ENCODE data around the gene RNH1. TPM values are rescaled to one million over a fixed set of nuclear protein-coding genes. Genes with fewer than 3 reads are reported as not detected.
"Not testable (repeated sequence)": the region's sequence is repeated elsewhere in the genome, so short reads cannot be mapped to it uniquely, and the experiment has no call there.

The RNH1 gene
- total RNA-seq, 2 experiments from 2014 or later = 94.7 to 97.2 TPM

GRCh38 chr11:531919-532526 lies 25.0 kb upstream of the RNH1 start:
- Mint-ChIP-seq H3K27me3 (no peaks in the 10 kb centered on the region), H3K36me3 (peaks cover 2% of the 10 kb centered on the region), H3K27ac (no peak overlapping the region), H3K9me3 (no peaks in the 10 kb centered on the region), H3K4me1 (peaks cover 7% of the 10 kb centered on the region), H3K4me3 (no peak overlapping the region)
- no peak for DNase-seq

- Mint-ChIP-seq H3K4me3 (no peak overlapping the region), H3K4me1 (peaks cover 4% of the 10 kb centered on the region), H3K9me3 (no peaks in the 10 kb centered on the region), H3K27ac (no peak overlapping the region), H3K27me3 (no peaks in the 10 kb centered on the region), H3K36me3 (peaks cover 2% of the 10 kb centered on the region)
- no peak for DNase-seq
Observed at GRCh38 chr11:530960-531831, 24.2 kb upstream of the RNH1 start.

- DNase-seq = no peak
- Mint-ChIP-seq H3K4me3 (no peak overlapping the region), H3K9me3 (no peaks in the 10 kb centered on the region), H3K27me3 (no peaks in the 10 kb centered on the region), H3K27ac (no peak overlapping the region), H3K36me3 (peaks cover 2% of the 10 kb centered on the region), H3K4me1 (peaks cover 2% of the 10 kb centered on the region)
Observed at GRCh38 chr11:529728-530411, 22.8 kb upstream of the RNH1 start.

- DNase-seq = no peak
- H3K4me1 Mint-ChIP-seq = peaks cover under 1% of the 10 kb centered on the region
- H3K27me3 Mint-ChIP-seq = no peaks in the 10 kb centered on the region
- H3K36me3 Mint-ChIP-seq = peaks cover 2% of the 10 kb centered on the region
- no peaks in the 10 kb centered on the region for H3K9me3 Mint-ChIP-seq
- H3K4me3 Mint-ChIP-seq = no peak overlapping the region
- no peak overlapping the region for H3K27ac Mint-ChIP-seq
Observed at GRCh38 chr11:528815-529727, 22.0 kb upstream of the RNH1 start.

GRCh38 chr11:528166-528814 lies 21.2 kb upstream of the RNH1 start:
- H3K27me3 Mint-ChIP-seq = no peaks in the 10 kb centered on the region
- H3K9me3 Mint-ChIP-seq = no peaks in the 10 kb centered on the region
- peaks cover 5% of the 10 kb centered on the region for H3K36me3 Mint-ChIP-seq
- no peaks in the 10 kb centered on the region for H3K4me1 Mint-ChIP-seq
- no peak for DNase-seq
- H3K4me3 Mint-ChIP-seq = no peak overlapping the region
- H3K27ac Mint-ChIP-seq = no peak overlapping the region

- H3K27ac Mint-ChIP-seq = no peak overlapping the region
- H3K4me1 Mint-ChIP-seq = no peaks in the 10 kb centered on the region
- H3K9me3 Mint-ChIP-seq = no peaks in the 10 kb centered on the region
- H3K4me3 Mint-ChIP-seq = no peak overlapping the region
- no peak for DNase-seq
- no peaks in the 10 kb centered on the region for H3K27me3 Mint-ChIP-seq
- H3K36me3 Mint-ChIP-seq = peaks cover 3% of the 10 kb centered on the region
Observed at GRCh38 chr11:526192-526591, 19.1 kb upstream of the RNH1 start.

GRCh38 chr11:521177-521688 lies 14.2 kb upstream of the RNH1 start:
- H3K4me1 Mint-ChIP-seq = peaks cover 4% of the 10 kb centered on the region
- no peak overlapping the region for H3K27ac Mint-ChIP-seq
- H3K27me3 Mint-ChIP-seq = no peaks in the 10 kb centered on the region
- H3K9me3 Mint-ChIP-seq = no peaks in the 10 kb centered on the region
- no peak overlapping the region for H3K4me3 Mint-ChIP-seq
- peaks cover 15% of the 10 kb centered on the region for H3K36me3 Mint-ChIP-seq
- DNase-seq = no peak

- DNase-seq = no peak
- Mint-ChIP-seq H3K27me3 (no peaks in the 10 kb centered on the region), H3K9me3 (no peaks in the 10 kb centered on the region), H3K4me3 (peak overlapping the region; percentile 40), H3K27ac (no peak overlapping the region), H3K4me1 (peaks cover 4% of the 10 kb centered on the region), H3K36me3 (peaks cover 19% of the 10 kb centered on the region)
Observed at GRCh38 chr11:520428-521176, 13.6 kb upstream of the RNH1 start.

GRCh38 chr11:518463-519202 lies 11.6 kb upstream of the RNH1 start:
- Mint-ChIP-seq H3K4me1 (peaks cover 4% of the 10 kb centered on the region), H3K4me3 (peak overlapping the region; percentile 82)

GRCh38 chr11:516918-517685 lies 10.1 kb upstream of the RNH1 start:
- H3K9me3 Mint-ChIP-seq, H3K4me3 Mint-ChIP-seq, H3K27ac Mint-ChIP-seq, H3K4me1 Mint-ChIP-seq, DNase-seq, H3K27me3 Mint-ChIP-seq: not testable (repeated sequence)
- H3K36me3 Mint-ChIP-seq = peaks cover 29% of the 10 kb centered on the region

More at GRCh38 chr11:518463-519202, 11.6 kb upstream of the RNH1 start:
- peak overlapping the region; percentile 81 for H3K27ac Mint-ChIP-seq
- H3K9me3 Mint-ChIP-seq = no peaks in the 10 kb centered on the region
- DNase-seq = peak; percentile 87
- H3K36me3 Mint-ChIP-seq = peaks cover 27% of the 10 kb centered on the region
- no peaks in the 10 kb centered on the region for H3K27me3 Mint-ChIP-seq

- no peak overlapping the region for H3K4me3 Mint-ChIP-seq
- H3K9me3 Mint-ChIP-seq = no peaks in the 10 kb centered on the region
- peaks cover 4% of the 10 kb centered on the region for H3K4me1 Mint-ChIP-seq
- DNase-seq = no peak
- H3K36me3 Mint-ChIP-seq = peaks cover 32% of the 10 kb centered on the region
- H3K27ac Mint-ChIP-seq = no peak overlapping the region
- H3K27me3 Mint-ChIP-seq = no peaks in the 10 kb centered on the region
Observed at GRCh38 chr11:516400-516799, 9.4 kb upstream of the RNH1 start.

- no peaks in the 10 kb centered on the region for H3K27me3 Mint-ChIP-seq
- peaks cover 36% of the 10 kb centered on the region for H3K36me3 Mint-ChIP-seq
- no peak overlapping the region for H3K27ac Mint-ChIP-seq
- no peak for DNase-seq
- no peak overlapping the region for H3K4me3 Mint-ChIP-seq
- peaks cover 4% of the 10 kb centered on the region for H3K4me1 Mint-ChIP-seq
- no peaks in the 10 kb centered on the region for H3K9me3 Mint-ChIP-seq
Observed at GRCh38 chr11:515131-515530, 8.1 kb upstream of the RNH1 start.
